ENCODE measurements around the gene LYZL6.

Gene LYZL6

DNA sequence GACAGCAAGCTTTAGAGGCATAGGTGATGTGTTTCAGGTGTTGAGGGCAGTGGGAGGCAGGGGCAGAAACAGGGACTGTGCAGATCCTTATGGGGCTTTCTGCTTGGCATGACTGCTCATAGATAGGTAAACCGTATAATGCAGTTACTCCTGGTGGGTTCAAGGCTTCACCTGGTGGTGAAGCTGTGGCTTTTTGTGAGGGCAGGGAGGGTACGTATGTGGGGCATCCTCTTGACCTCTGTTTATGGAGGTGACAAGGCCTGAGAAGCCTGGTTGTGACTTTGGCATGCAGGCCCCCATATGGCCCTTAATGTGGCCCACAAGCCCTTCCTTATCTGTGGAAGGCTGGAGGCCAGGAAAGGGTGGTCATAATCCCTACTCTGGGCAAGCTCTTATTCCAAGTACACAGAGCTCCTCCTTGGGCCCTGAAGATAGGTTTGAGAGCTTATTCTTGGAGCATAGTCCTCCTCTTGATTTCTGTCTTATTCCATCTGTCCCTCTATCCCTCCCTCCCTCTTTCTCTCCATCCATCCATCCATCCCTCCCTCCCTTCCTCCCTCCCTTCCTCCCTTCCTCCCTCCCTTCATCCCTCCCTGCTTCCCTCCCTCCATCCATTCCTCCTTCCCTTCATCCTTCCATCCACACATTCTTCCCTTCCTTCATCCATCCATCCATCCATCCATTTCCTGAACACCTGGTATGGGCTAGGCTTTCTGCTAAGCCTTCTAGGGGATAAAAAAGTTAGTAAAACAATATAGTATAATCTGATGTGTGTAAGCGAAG is 39.1 kb upstream of the LYZL6 start:
- Histone ChIP-seq H3K4me1 (ENCODE audit: control insufficient read depth, low read depth, low read length) (no peaks in the 10 kb centered on the region), H3K27ac (ENCODE audit: low read depth, low read length) (no peak overlapping the region), H4K8ac (ENCODE audit: low read depth, low read length) (no peak overlapping the region), H3K4me2 (ENCODE audit: low read length) (no peak overlapping the region), H2BK5ac (ENCODE audit: low read length) (no peak overlapping the region), H3K23ac (ENCODE audit: low read length) (no peak overlapping the region), H4K5ac (ENCODE audit: low read length) (no peak overlapping the region), H3K27me3 (ENCODE audit: insufficient read depth, low read length, poor library complexity) (no peaks in the 10 kb centered on the region), H3K4ac (ENCODE audit: low read depth, low read length) (no peak overlapping the region), H3K9ac (ENCODE audit: low read length) (no peak overlapping the region), H2BK120ac (ENCODE audit: low read depth, low read length) (no peak overlapping the region), H3K79me1 (ENCODE audit: low read length) (no peaks in the 10 kb centered on the region), H3K56ac (ENCODE audit: low read length) (no peak overlapping the region), H3K36me3 (ENCODE audit: control insufficient read depth, insufficient read depth, low read length) (no peaks in the 10 kb centered on the region), H3K79me2 (ENCODE audit: control insufficient read depth, insufficient read depth, low read length) (no peaks in the 10 kb centered on the region), H2AK5ac (ENCODE audit: low read length) (no peak overlapping the region), H3K18ac (ENCODE audit: low read length) (no peak overlapping the region), H2BK15ac (replicated peaks; ENCODE audit: low read depth) (no peak overlapping the region), H3K4me3 (ENCODE audit: low read length) (no peak overlapping the region)
- no peak for DNase-seq
- WGBS (ENCODE audit: extremely low coverage, insufficient coverage, low lambda C conversion rate), result no CpG with 5 or more reads among the region's 3 CpGs

DNA sequence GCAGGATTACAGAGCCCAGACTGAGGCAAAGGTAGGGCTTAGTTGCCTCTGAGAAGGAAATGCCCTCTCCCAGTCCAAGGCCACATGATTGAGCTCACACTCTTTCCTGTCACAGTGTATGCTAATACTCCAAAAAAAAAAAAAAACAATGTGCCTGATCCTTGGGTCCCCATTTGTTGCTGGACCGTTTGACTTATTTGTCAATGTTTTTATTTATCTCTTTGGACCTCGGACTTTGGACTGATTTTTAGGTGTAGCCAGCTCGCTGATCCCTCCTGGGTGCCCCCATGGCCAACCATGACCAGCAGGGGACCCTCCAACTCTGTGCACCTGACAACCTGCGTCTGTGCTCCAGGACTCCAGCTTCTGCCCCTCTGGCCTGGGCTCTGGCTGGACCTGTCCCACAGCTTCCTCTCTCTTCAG is 38.4 kb upstream of the LYZL6 start:
- Histone ChIP-seq H2BK15ac (replicated peaks; ENCODE audit: low read depth) (no peak overlapping the region), H3K18ac (ENCODE audit: low read length) (no peak overlapping the region), H4K5ac (ENCODE audit: low read length) (no peak overlapping the region), H3K4me3 (ENCODE audit: low read length) (no peak overlapping the region), H3K9ac (ENCODE audit: low read length) (no peak overlapping the region), H3K27ac (ENCODE audit: low read depth, low read length) (no peak overlapping the region), H3K4ac (ENCODE audit: low read depth, low read length) (no peak overlapping the region), H4K8ac (ENCODE audit: low read depth, low read length) (no peak overlapping the region), H3K36me3 (ENCODE audit: control insufficient read depth, insufficient read depth, low read length) (no peaks in the 10 kb centered on the region), H3K56ac (ENCODE audit: low read length) (no peak overlapping the region), H2AK5ac (ENCODE audit: low read length) (no peak overlapping the region), H3K79me1 (ENCODE audit: low read length) (no peaks in the 10 kb centered on the region), H3K4me2 (ENCODE audit: low read length) (no peak overlapping the region), H3K4me1 (ENCODE audit: control insufficient read depth, low read depth, low read length) (no peaks in the 10 kb centered on the region), H3K23ac (ENCODE audit: low read length) (no peak overlapping the region), H2BK5ac (ENCODE audit: low read length) (no peak overlapping the region), H3K79me2 (ENCODE audit: control insufficient read depth, insufficient read depth, low read length) (no peaks in the 10 kb centered on the region), H3K27me3 (ENCODE audit: insufficient read depth, low read length, poor library complexity) (no peaks in the 10 kb centered on the region), H2BK120ac (ENCODE audit: low read depth, low read length) (no peak overlapping the region)
- peak; percentile 8 for DNase-seq
- WGBS (ENCODE audit: extremely low coverage, insufficient coverage, low lambda C conversion rate), result no CpG with 5 or more reads among the region's 4 CpGs

DNA sequence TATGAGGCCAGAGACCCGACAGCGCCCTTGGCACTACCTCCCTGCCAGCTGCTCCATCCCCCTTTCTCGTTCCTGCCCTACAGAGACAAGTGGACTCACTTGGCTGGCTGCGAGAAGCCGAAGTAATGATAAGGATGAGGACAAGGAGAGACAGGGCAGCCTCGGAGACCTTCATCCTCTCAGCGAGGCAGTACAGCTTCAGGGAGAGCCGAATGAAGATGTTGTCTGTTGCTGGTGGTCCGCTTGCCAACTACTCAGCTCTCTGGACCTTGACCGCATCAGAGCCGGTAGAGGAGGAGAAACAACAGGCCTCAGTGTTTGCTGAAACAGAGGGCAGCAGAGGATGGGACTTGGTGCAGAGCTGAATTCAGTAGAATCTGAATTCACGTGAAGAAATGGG is 37.7 kb upstream of the LYZL6 start, which contains the start of gene CCL16:
CCL16 (minus strand) TSS at position 252 of the 400 bp plus-strand sequence; CDS start at position 175, 77 bp downstream.
- Histone ChIP-seq H2BK15ac (replicated peaks; ENCODE audit: low read depth) (no peak within 1 kb of the TSS), H3K4me1 (ENCODE audit: control insufficient read depth, low read depth, low read length) (no peaks in the 10 kb centered on the region), H3K56ac (ENCODE audit: low read length) (no peak within 1 kb of the TSS), H3K4ac (ENCODE audit: low read depth, low read length) (no peak within 1 kb of the TSS), H2BK5ac (ENCODE audit: low read length) (no peak within 1 kb of the TSS), H2AK5ac (ENCODE audit: low read length) (no peak within 1 kb of the TSS), H4K5ac (ENCODE audit: low read length) (no peak within 1 kb of the TSS), H2BK120ac (ENCODE audit: low read depth, low read length) (no peak within 1 kb of the TSS), H3K18ac (ENCODE audit: low read length) (no peak within 1 kb of the TSS), H3K9ac (ENCODE audit: low read length) (no peak within 1 kb of the TSS), H3K79me2 (ENCODE audit: control insufficient read depth, insufficient read depth, low read length) (no peaks in the 10 kb centered on the region), H3K4me3 (ENCODE audit: low read length) (no peak within 1 kb of the TSS), H3K27ac (ENCODE audit: low read depth, low read length) (no peak within 1 kb of the TSS), H3K27me3 (ENCODE audit: insufficient read depth, low read length, poor library complexity) (no peaks in the 10 kb centered on the region), H3K79me1 (ENCODE audit: low read length) (no peaks in the 10 kb centered on the region), H4K8ac (ENCODE audit: low read depth, low read length) (no peak within 1 kb of the TSS), H3K36me3 (ENCODE audit: control insufficient read depth, insufficient read depth, low read length) (no peaks in the 10 kb centered on the region), H3K4me2 (ENCODE audit: low read length) (no peak within 1 kb of the TSS), H3K23ac (ENCODE audit: low read length) (no peak within 1 kb of the TSS)
- WGBS (ENCODE audit: extremely low coverage, insufficient coverage, low lambda C conversion rate), result no CpG with 5 or more reads among the region's 12 CpGs
- DNase-seq, result no peak

DNA sequence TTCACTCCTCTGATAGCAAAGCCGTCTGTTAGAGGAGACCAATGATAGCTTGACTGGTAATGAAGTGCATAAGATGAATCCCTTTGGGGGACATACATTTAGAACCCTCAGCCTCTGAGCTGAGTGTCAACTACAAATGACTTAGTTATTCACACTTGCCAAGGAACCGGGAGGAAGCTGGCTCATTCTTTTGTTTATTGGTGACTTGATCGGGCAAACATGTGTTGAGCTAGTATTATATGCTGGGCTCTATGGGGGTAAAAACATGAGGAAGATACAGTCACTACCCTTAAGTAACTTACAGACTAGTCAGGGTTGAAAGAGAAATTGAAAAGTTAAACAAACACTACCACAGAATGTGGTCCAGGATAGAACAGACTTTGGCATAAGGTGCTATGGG is 34.8 kb upstream of the LYZL6 start:
- no peaks in the 10 kb centered on the region for H3K79me1 ChIP-seq (ENCODE audit: low read length)
- H3K27ac ChIP-seq (ENCODE audit: low read depth, low read length), result no peak overlapping the region
- H3K36me3 ChIP-seq (ENCODE audit: control insufficient read depth, insufficient read depth, low read length), result no peaks in the 10 kb centered on the region
- no peak overlapping the region for H4K8ac ChIP-seq (ENCODE audit: low read depth, low read length)
- no peak overlapping the region for H3K56ac ChIP-seq (ENCODE audit: low read length)
- no CpG with 5 or more reads among the region's 3 CpGs for WGBS (ENCODE audit: extremely low coverage, insufficient coverage, low lambda C conversion rate)
- H4K5ac ChIP-seq (ENCODE audit: low read length), result no peak overlapping the region
- H2BK15ac ChIP-seq (replicated peaks; ENCODE audit: low read depth), result no peak overlapping the region
- no peak overlapping the region for H3K18ac ChIP-seq (ENCODE audit: low read length)
- H3K4me1 ChIP-seq (ENCODE audit: control insufficient read depth, low read depth, low read length), result no peaks in the 10 kb centered on the region
- no peak overlapping the region for H3K4me3 ChIP-seq (ENCODE audit: low read length)
- no peak overlapping the region for H3K9ac ChIP-seq (ENCODE audit: low read length)
- DNase-seq, result no peak
- H3K4me2 ChIP-seq (ENCODE audit: low read length), result no peak overlapping the region
- H2AK5ac ChIP-seq (ENCODE audit: low read length), result no peak overlapping the region
- no peak overlapping the region for H3K4ac ChIP-seq (ENCODE audit: low read depth, low read length)
- H3K27me3 ChIP-seq (ENCODE audit: insufficient read depth, low read length, poor library complexity), result no peaks in the 10 kb centered on the region
- H3K79me2 ChIP-seq (ENCODE audit: control insufficient read depth, insufficient read depth, low read length), result no peaks in the 10 kb centered on the region
- H2BK5ac ChIP-seq (ENCODE audit: low read length), result no peak overlapping the region
- no peak overlapping the region for H2BK120ac ChIP-seq (ENCODE audit: low read depth, low read length)
- H3K23ac ChIP-seq (ENCODE audit: low read length), result no peak overlapping the region

DNA sequence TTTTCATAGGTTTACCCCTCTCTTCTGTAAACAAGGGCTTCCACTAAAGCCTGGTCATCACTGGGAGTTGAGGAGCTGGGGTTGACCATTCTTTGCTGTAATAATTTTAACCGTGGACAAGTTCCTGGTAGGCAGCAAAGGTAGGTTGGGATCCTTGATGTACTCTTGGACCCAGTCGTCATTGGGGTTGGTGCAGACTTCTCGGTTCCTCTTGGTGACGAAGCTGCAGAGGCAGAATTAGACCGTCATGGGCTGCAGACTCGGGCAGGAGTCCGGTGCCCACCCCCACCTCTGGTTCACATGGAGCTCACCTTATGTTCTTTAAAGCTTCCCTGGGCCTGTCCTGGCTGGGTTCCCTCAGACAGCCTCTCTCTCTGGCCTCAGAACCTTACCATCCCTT is 34.0 kb upstream of the LYZL6 start:
- Histone ChIP-seq H2BK5ac (ENCODE audit: low read length) (no peak overlapping the region), H3K4me2 (ENCODE audit: low read length) (no peak overlapping the region), H3K79me1 (ENCODE audit: low read length) (no peaks in the 10 kb centered on the region), H3K23ac (ENCODE audit: low read length) (no peak overlapping the region), H3K27me3 (ENCODE audit: insufficient read depth, low read length, poor library complexity) (no peaks in the 10 kb centered on the region), H3K4me1 (ENCODE audit: control insufficient read depth, low read depth, low read length) (no peaks in the 10 kb centered on the region), H3K18ac (ENCODE audit: low read length) (no peak overlapping the region), H3K4me3 (ENCODE audit: low read length) (no peak overlapping the region), H3K27ac (ENCODE audit: low read depth, low read length) (no peak overlapping the region), H4K8ac (ENCODE audit: low read depth, low read length) (no peak overlapping the region), H4K5ac (ENCODE audit: low read length) (no peak overlapping the region), H3K4ac (ENCODE audit: low read depth, low read length) (no peak overlapping the region), H3K9ac (ENCODE audit: low read length) (no peak overlapping the region), H2AK5ac (ENCODE audit: low read length) (no peak overlapping the region), H3K36me3 (ENCODE audit: control insufficient read depth, insufficient read depth, low read length) (no peaks in the 10 kb centered on the region), H2BK15ac (replicated peaks; ENCODE audit: low read depth) (no peak overlapping the region), H3K56ac (ENCODE audit: low read length) (no peak overlapping the region), H3K79me2 (ENCODE audit: control insufficient read depth, insufficient read depth, low read length) (no peaks in the 10 kb centered on the region), H2BK120ac (ENCODE audit: low read depth, low read length) (no peak overlapping the region)
- no peak for DNase-seq
- WGBS (ENCODE audit: extremely low coverage, insufficient coverage, low lambda C conversion rate), result no CpG with 5 or more reads among the region's 7 CpGs

Measured in mesendoderm (in vitro differentiated cells).